Cardiac septum (tissue), 1 donor: ENCODE data around the gene SSUH2. TPM values are rescaled to one million over a fixed set of nuclear protein-coding genes. Genes with fewer than 3 reads are reported as not detected.

Source experiments
- DNase-seq: peaks from one replicate; pipeline ENCODE4 v3.0.0-alpha.2; 2020; ENCODE audit warnings: low spot score
- intact Hi-C: fragments of 100-400 bp; cut with DNase I; formaldehyde crosslinking; loops from one replicate; pipeline ENCODE4 v1.14.0; 2022
- total RNA-seq: library from RNA; stranded (reverse); fragmentation: NEBNext Ultra II Directional; extraction: Animal tissue kit (Norgen Biotek cat#: 25700); gene quantifications from one replicate; pipeline ENCODE4 v1.2.1, GENCODE V29; 2021
- donor health status: DM: no; HTN: no; CAD: no.

The SSUH2 gene
- total RNA-seq, 1 donor from 2014 or later = 2.4 TPM

DNA sequence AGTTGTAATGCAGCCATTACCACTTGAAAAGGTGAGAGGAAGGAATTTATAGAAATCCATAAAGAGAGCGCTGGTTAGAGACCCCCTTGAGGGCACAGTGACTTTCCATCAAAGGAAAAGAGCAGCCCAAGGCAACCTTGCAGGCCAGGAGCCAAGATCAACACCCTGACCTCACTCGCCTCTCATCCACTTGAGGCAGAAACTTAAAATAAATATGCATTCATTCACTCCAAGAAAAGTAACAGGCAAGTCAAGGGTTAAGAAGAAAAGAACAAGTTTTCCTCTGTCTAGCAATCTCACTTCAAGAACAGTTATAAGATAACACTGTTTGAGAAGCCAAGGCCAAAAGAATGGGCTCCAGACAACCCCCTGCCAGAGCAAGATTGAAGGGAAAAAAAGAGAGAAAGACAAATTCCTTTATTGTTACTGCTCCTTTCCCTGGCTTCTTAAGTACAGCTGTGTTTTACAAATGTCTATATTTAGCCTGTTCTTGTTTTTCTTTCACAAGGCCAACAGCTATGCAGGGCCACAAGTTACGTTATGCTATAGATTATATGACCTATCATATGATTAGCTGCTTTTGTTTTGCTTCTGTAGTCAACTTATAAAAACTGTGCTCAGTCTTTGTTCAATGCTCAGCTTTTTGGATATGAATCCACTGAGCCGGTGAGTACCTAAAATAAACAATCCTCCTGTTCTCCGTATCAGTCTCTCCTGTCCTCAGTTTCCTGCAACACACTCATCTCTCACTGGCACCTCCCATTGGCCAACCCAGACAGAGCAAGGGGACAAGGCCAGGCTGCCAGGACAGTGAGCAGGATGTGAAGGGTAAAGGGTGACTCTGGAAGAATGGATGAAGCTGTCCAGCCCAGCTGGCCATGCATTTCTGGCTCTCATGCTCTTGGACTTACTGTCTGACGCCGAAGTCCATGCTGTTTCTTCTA, 15.8 kb upstream of the SSUH2 start:
- intact Hi-C loops = loop anchor here (10.0 kb wide), 1 partner anchor 304 kb away; the partner anchor contains the start of gene RAD18

GRCh38 chr3:8659242-8659641, 14.6 kb upstream of the SSUH2 start:
- intact Hi-C loops = loop anchor here (5.0 kb wide), 1 partner anchor 162 kb away; no protein-coding TSS in a partner anchor
- peak; percentile 66 for DNase-seq

More for the DNA sequence above, 15.8 kb upstream of the SSUH2 start:
- DNase-seq = peak; percentile 50

GRCh38 chr3:8658306-8659212, 14.0 kb upstream of the SSUH2 start:
- intact Hi-C loops = loop anchor here (5.0 kb wide), 1 partner anchor 161 kb away; no protein-coding TSS in a partner anchor
- DNase-seq = peak; percentile 94

DNA sequence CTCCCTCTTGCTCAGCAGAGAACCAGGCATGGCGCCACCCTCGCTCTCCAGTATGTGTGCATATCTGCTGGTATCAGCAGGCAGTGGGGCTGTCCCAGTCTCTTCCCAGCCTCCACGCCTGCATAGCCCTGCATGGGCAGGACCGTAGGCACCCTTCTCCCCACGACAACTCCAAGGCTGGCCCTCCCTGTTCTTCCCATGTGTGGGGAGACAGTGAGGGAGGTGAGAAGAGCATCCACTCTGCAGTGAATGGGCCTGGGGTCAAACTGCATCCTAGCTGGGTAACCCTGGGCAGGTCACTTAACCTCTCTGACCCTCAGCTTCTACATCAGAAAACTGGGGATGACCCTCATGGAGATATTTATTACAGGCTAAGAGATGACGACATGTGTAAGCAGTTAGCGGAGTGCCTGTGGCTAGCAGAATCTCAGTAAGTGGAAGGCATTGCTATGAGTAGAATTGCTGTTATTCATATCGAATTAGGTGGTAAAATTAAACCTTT, 13.3 kb upstream of the SSUH2 start:
- DNase-seq = peak; percentile 71
- intact Hi-C loops = loop anchor here (5.0 kb wide), 1 partner anchor 161 kb away; no protein-coding TSS in a partner anchor

DNA sequence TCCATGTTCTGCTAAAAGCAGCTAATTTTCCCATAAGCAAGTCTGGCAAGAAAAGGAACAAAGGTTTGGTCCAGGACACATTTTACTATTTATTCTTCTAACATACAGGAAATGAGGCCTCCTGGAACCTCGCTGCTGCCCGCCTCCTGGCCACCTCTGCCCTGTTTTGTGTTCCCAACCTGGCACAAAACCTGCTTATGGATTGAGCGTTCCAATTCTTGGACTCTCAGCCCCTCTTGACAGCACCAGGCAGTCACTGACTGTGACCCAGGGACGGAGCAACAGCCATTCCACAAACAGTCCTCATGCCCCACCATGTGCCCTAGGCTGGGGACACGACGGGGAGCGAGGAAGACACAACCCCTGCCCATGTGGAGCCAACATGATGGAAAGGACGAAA, 11.6 kb upstream of the SSUH2 start:
- peak; percentile 47 for DNase-seq
- intact Hi-C loops = loop anchor here (5.0 kb wide), 1 partner anchor 159 kb away; no protein-coding TSS in a partner anchor

- intact Hi-C loops = loop anchor here (5.0 kb wide), 1 partner anchor 158 kb away; no protein-coding TSS in a partner anchor
Observed at GRCh38 chr3:8655387-8655835, 10.8 kb upstream of the SSUH2 start.

GRCh38 chr3:8654572-8655329, 10.2 kb upstream of the SSUH2 start:
- peak; percentile 24 for DNase-seq
- intact Hi-C loops = loop anchor here (5.0 kb wide), 1 partner anchor 157 kb away; no protein-coding TSS in a partner anchor

More at GRCh38 chr3:8655387-8655835, 10.8 kb upstream of the SSUH2 start:
- DNase-seq = no peak

DNA sequence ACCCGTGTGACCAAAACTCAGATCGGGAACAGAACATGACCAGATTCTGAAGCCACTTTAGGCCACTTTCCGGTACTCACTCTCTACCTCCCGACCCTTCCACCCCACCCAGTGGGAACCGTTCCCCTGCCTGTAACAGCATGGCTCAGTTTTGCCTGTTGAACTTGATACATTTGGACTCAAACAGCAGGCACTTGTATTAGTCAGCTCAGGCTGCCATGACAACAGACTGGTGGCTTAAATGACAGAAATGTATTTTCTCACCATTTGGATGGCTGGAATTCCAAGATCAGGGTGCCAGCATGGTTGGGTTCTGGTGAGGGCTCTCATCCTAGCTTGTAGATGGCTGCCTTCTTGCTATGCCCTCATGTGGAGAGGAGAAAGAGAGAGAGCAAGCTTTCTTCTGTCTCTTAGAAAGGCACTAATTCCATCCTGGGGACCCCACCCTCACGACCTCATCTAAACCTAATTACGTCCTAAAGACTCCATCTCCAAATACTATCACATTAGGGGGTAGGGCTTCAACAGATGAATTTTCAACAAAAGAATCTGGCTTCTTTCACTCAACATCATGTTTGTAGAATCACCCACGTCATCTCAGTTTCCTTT, 9.3 kb upstream of the SSUH2 start:
- peak; percentile 39 for DNase-seq
- intact Hi-C loops = no loop called here

DNA sequence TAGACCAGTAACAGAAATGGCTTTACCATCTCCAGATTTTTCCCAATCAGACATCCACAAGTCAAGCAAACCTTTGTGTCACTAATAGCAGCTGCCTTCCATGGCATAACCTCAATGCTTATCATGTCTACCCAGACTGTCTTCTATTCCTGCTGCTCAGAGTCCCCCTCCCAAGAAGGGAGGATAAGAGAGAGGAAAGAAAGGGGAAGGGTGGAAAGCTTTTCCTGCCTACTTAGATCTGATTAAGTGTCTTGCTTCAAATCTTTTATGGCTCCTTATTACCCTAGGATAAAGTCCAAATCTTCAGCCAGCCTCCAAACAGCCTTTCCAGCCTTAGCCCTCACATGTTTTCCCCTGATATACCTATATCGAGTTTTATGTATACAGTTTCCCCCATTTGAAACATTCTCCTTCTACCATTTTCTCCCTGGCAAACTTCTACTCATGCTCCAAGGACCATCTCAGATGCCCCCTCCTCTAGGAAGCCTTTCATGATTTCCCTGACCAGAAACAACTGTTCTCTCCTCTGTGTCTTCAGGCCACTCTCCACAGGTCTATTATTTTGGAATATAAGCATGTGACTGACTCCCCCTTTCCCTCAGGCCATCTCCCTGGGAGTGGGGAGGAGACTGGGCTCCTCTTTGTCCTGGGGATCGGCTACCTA, 7.9 kb upstream of the SSUH2 start:
- DNase-seq = peak; percentile 59
- intact Hi-C loops = no loop called here

- DNase-seq = peak; percentile 44
- intact Hi-C loops = no loop called here
Observed at GRCh38 chr3:8651418-8652323, 7.1 kb upstream of the SSUH2 start.

DNA sequence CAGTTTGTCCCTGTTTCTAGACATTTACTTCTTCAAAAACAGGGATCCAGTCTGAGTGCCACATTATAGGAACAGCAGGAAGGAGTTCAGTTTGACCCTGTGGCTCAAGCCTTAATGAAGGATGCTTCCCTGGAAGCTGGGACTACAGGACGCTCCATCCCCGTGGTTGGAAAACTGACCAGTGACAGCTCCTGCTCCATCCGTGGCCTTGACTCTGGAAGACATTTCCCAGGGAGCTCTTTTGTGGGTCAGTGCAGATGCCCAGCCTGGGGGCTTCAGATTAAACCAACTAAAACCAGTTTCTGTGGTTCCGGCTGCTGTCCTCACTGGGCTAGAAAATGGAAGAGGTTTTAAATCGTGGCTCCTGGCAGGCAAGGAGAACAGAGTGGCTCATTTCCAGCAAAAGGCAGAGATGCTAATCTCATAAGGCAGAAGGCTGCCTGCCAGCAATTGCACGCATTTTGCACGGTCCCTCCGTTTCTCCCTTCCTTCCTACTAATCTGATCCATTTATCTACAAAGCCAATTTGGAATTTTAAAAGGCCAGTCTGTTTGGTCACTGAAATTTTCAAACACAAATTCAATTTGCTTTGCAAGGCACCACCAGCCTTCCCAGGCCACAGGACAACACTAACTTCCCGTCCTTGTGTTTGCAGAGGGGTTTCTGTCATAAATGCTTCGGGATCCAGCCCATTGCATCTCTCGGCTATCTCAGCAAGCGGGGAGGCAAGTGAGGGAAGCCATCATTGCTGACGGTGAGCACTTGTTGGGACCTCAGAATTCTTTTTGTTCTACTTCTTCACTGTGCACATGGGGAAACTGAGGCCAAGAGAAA, 6.2 kb upstream of the SSUH2 start:
- intact Hi-C loops = no loop called here
- DNase-seq = peak; percentile 59

DNA sequence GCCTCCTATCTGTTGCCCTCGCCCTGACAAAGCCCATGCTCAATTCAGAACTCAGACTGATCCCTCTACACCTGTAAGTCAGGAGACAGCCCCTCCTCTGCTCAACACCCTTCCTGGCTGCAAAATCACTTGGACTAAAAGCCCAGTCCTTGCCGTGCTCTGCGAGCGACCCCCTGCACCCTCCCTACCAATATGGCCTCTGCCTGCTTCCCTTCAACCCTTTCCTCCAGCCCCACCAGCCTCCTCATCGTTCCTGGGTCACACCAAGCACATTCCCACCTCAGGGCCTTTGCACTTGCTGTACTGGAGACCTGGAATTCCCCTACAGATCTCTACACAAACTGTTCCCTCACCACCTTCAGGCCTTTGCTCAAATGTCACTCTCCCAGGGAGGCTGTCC, 5.2 kb upstream of the SSUH2 start:
- peak; percentile 58 for DNase-seq
- intact Hi-C loops = no loop called here

DNA sequence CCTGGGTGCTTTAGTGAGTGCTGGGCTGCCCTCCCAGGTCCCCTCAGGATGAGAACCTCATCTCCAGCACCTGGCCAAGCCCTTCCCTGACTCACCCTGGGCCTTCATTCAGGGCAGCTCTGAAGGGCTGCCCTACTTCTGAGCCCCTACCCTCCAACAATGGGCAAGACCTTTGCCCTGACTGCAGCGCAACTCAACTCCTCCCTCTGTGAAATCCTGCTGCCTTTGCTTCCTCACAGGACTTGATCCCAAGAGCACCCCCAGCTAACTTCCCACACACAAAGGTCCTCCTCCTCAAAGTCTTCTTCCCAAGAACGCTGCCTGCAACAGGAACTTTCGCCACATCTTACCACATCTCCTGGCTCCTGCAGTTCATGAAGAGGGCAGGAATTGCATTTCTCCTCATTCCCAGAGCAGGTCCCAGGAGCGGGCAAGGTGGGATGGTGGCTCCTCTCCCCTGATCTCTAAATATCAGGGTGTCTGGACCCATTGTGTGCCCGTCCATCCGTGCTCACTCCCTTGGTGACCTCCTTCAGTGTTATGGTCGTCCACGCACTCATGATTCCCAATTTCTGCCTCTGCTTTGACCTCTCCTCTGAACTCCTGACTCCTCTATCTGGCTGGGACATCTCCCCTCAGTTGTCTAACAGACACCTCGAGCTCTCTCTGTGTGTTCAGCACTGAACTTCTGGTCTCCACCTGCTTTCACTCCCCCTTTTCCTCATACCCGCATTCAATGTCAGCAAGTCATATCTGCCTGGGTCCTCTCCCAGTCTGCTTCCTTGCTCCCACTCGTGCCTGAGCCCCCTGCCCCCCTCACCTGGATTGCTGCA, 4.5 kb upstream of the SSUH2 start:
- intact Hi-C loops = no loop called here
- DNase-seq = peak; percentile 60

GRCh38 chr3:8647137-8647985, 2.8 kb upstream of the SSUH2 start:
- intact Hi-C loops = no loop called here
- DNase-seq = peak; percentile 62
